HG02588 (cell line): Measurements from ENCODE around the gene SMIM36.
"Not testable (repeated sequence)": the region's sequence is repeated elsewhere in the genome, so short reads cannot be mapped to it uniquely, and the experiment has no call there.

Experiments used
- ATAC-seq: cut with Tn5 transposase; IDR thresholded peaks from one replicate; pipeline ENCODE4 v1.9.1; 2021; ENCODE audit warnings: mild to moderate bottlenecking, moderate library complexity; ENCODE audit not compliant: unreplicated experiment

Gene SMIM36

GRCh38 chr17:55436224-55437158 lies 74.8 kb downstream of the SMIM36 start:
- ATAC-seq = peak; percentile 28

- no peak for ATAC-seq
Measured at GRCh38 chr17:55435408-55435807, 75.8 kb downstream of the SMIM36 start.

GRCh38 chr17:55434721-55435120 lies 76.5 kb downstream of the SMIM36 start:
- no peak for ATAC-seq

- ATAC-seq = no peak
Measured at GRCh38 chr17:55433629-55434422, 77.4 kb downstream of the SMIM36 start.

- no peak for ATAC-seq
Measured at GRCh38 chr17:55433029-55433628, 78.1 kb downstream of the SMIM36 start.

GRCh38 chr17:55432358-55433028 lies 78.8 kb downstream of the SMIM36 start:
- ATAC-seq = no peak

GRCh38 chr17:55431914-55432313 lies 79.3 kb downstream of the SMIM36 start:
- ATAC-seq = not testable (repeated sequence)

GRCh38 chr17:55430541-55431288 lies 80.5 kb downstream of the SMIM36 start:
- ATAC-seq = no peak

- peak; percentile 23 for ATAC-seq
Measured at GRCh38 chr17:55427587-55427882, 83.7 kb downstream of the SMIM36 start.

- peak; percentile 65 for ATAC-seq
Measured at GRCh38 chr17:55426851-55427586, 84.2 kb downstream of the SMIM36 start.

- ATAC-seq = no peak
Measured at GRCh38 chr17:55424893-55425540, 86.2 kb downstream of the SMIM36 start.

GRCh38 chr17:55423535-55423934 lies 87.7 kb downstream of the SMIM36 start:
- ATAC-seq = no peak

- ATAC-seq = not testable (repeated sequence)
Measured at GRCh38 chr17:55422828-55423164, 88.5 kb downstream of the SMIM36 start.

- peak; percentile 2 for ATAC-seq
Measured at GRCh38 chr17:55421179-55421934, 89.9 kb downstream of the SMIM36 start, which contains the start of gene MMD. Gene MMD, minus strand, starts transcription at chr17:55421835. Its CDS starts 140 bp downstream, at chr17:55421695.

- ATAC-seq = no peak
Measured at GRCh38 chr17:55420776-55421178, 90.5 kb downstream of the SMIM36 start.

- no peak for ATAC-seq
Measured at GRCh38 chr17:55420067-55420775, 91.0 kb downstream of the SMIM36 start.

GRCh38 chr17:55418369-55419268 lies 92.6 kb downstream of the SMIM36 start:
- no peak for ATAC-seq
